Activated CD8-positive, alpha-beta T cell treated with anti-CD3 and anti-CD28 coated beads, Interleukin-2, amount 10 ng/mL, durations not matched to agents 7 days and 5 days (primary cell): ENCODE results near the gene PRX. TPM values are rescaled to one million over a fixed set of nuclear protein-coding genes. Genes with fewer than 3 reads are reported as not detected.

Experiments
- ATAC-seq: fragments of 150-1000 bp; cut with Tn5 transposase; one replicate; pipeline ENCODE4 v1.10.0; 2021; ENCODE audit warnings: moderate library complexity
- CTCF ChIA-PET: fragments of 350-600 bp; sonication (Branson Sonifier 250); formaldehyde crosslinking; loops from one replicate; lab custom pipeline; 2021; ENCODE audit warnings: antibody characterized with exemption; lab: Charles Lee
- POLR2A ChIA-PET: fragments of 350-600 bp; sonication (Branson Sonifier 250); formaldehyde crosslinking; loops from one replicate; lab custom pipeline; 2021; ENCODE audit warnings: antibody characterized with exemption; lab: Charles Lee
- DNase-seq: peaks from one replicate; pipeline ENCODE4 v3.0.0-alpha.2; 2020
- H3K27ac Mint-ChIP-seq: one replicate; pipeline ENCODE4 v1.8.0; 2021; ENCODE audit warnings: mild to moderate bottlenecking, mixed read lengths
- H3K27me3 Mint-ChIP-seq: one replicate; pipeline ENCODE4 v1.8.0; 2021; ENCODE audit warnings: low read depth, mixed read lengths
- H3K36me3 Mint-ChIP-seq: one replicate; pipeline ENCODE4 v1.8.0; 2021; ENCODE audit warnings: low read depth, mixed read lengths
- H3K4me1 Mint-ChIP-seq: one replicate; pipeline ENCODE4 v1.8.0; 2021; ENCODE audit warnings: low read depth, mixed read lengths
- H3K4me3 Mint-ChIP-seq: one replicate; pipeline ENCODE4 v1.8.0; 2021; ENCODE audit warnings: mild to moderate bottlenecking, mixed read lengths
- H3K9me3 Mint-ChIP-seq: one replicate; pipeline ENCODE4 v1.8.0; 2022; ENCODE audit warnings: mixed read lengths; ENCODE audit not compliant: insufficient read depth
- total RNA-seq, 2 experiments: library from RNA; stranded (reverse); gene quantifications; one replicate each; pipeline ENCODE4 v1.2.3, GENCODE V29; 2021

The PRX gene
- total RNA-seq, 2 experiments from 2014 or later, result 0.84 to 1.1 TPM

DNA sequence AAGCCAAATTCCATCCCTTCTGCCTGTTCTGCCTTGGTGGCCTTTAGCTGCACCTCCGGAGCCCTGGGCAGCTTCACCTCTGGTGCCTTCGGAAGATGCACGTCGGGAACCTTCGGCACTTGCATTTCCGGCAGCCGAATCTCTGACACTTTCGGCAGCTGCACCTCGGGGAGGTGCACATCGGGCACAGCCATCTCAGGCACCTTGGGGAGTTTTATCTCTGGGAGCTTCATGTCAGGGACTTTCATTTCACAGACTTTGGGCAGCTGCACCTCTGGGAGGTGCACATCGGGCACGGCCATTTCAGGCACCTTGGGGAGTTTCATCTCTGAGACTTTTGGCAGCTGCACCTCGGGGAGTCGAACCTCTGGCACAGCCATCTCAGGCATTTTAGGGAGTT is 17.2 kb downstream of the PRX start:
- POLR2A ChIA-PET, result interaction anchor here (0.7 kb wide), 2 partner anchors 60 to 835 kb away, joined by 5 to 6 read pairs; no protein-coding TSS in a partner anchor
- no peak for ATAC-seq
- no peak overlapping the region for H3K27ac Mint-ChIP-seq
- H3K4me1 Mint-ChIP-seq, result peaks cover 12% of the 10 kb centered on the region
- no peaks in the 10 kb centered on the region for H3K9me3 Mint-ChIP-seq
- no peak overlapping the region for H3K4me3 Mint-ChIP-seq
- CTCF ChIA-PET, result no interaction called here
- peaks cover 12% of the 10 kb centered on the region for H3K27me3 Mint-ChIP-seq
- H3K36me3 Mint-ChIP-seq, result no peaks in the 10 kb centered on the region
- no peak for DNase-seq

DNA sequence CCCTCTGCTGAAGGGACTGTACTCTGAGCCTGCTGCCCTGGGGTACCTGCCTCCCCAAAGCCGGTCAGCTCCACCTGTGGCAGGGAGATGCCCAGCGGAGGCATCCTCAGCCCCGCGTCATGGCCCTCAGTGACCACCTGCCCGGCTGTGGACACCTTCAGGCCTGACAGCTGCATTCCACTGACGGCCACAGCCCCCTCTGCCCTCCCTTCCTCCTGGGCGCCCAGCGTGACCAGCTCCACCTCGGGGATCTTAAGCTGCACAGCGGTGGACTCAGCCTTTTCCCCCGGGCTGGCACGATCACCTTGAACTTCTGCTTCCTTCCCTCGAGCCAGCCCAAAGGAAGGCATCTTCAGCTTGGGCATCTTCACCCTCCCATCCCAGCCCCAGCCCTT is 18.4 kb downstream of the PRX start:
- H3K4me3 Mint-ChIP-seq, result no peak overlapping the region
- ChIA-PET CTCF (no interaction called here), POLR2A (interaction anchor here (0.9 kb wide), 1 partner anchor 30 kb away, joined by 3 read pairs; no protein-coding TSS in a partner anchor)
- no peaks in the 10 kb centered on the region for H3K36me3 Mint-ChIP-seq
- ATAC-seq (no peak), DNase-seq (no peak)
- peaks cover 12% of the 10 kb centered on the region for H3K4me1 Mint-ChIP-seq
- no peaks in the 10 kb centered on the region for H3K9me3 Mint-ChIP-seq
- peaks cover 8% of the 10 kb centered on the region for H3K27me3 Mint-ChIP-seq
- no peak overlapping the region for H3K27ac Mint-ChIP-seq

DNA sequence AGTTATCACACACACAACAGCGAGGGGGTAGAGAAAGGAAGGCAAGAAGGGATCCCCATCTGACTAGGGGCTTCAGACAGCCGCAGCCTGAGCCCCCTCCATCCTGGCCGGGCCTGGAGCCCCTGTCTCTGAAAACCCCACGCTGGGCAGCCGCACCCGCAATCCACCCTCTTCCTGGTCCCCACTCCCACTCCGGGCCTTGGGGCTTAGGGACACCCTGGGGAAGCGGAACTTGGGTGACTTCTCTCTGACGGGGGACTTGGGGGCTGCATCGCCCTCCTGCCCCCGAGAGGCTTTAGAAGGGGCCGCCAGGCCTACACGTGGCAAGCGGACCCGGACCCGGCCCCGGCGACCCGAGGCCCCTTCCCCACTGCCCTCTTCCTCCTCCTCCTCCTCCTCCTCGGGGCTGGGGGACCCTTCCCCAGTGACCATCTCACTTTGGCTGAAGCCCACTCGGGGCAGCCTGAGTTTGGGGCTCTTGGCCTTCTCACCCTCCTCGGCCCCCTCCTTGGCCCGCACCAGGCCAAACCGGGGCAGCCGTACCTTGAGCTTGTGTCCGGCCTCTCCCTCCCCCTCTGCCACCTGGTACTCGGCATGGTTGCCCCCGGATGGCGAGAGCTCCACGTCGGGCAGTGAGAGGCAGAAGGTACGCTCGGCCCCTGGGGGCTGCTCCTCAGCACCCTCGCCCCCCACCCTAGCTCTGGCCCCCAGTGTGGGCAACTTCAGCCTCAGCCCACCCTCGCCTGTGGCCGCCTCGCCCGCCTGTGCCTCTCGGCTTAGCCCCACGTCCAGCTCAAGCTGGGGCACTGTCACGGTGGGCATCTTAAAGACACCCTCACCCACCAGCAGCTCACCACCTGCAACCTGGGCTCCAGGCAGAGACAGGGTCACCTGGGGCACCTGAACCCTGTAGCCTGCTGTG is 19.0 kb downstream of the PRX start:
- ChIA-PET POLR2A (interaction anchor here (0.9 kb wide), 1 partner anchor 31 kb away, joined by 3 read pairs; no protein-coding TSS in a partner anchor), CTCF (no interaction called here)

DNA sequence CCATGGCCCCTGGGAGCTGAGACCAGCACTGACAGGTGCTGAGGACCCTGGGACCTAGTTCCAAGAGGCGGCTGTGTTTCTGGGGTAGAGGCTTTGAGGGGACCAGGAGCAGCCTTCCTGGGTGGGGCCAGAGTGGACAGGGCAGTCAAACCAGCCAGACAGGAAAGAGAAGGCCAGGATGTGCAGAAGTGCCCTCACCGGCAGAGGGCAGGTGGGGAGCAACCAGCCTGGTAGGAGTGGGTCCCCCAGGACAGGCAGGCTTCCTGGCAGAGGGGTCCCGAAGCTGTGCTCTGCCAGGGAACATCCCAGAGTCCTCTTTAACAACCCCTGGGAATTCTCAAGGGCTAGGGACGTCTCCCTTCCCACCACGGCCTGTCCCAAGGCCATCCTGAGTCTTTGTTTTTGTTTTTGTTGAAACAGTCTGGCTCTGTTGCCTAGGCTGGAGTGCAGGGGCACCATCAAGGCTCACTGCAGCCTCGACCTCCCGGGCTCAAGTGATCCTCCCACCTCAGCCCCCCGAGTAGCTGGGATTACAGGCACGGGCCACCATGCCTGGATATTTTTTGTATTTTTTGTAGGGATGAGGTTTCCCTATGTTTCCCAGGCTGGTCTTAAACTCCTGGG is 20.2 kb downstream of the PRX start:
- Mint-ChIP-seq H3K27ac (no peak overlapping the region), H3K4me1 (no peaks in the 10 kb centered on the region), H3K4me3 (no peak overlapping the region), H3K9me3 (no peaks in the 10 kb centered on the region), H3K27me3 (no peaks in the 10 kb centered on the region), H3K36me3 (no peaks in the 10 kb centered on the region)
- DNase-seq (no peak), ATAC-seq (no peak)
- CTCF ChIA-PET, result no interaction called here
- POLR2A ChIA-PET, result no interaction called here

More for the DNA sequence above, 19.0 kb downstream of the PRX start:
- Mint-ChIP-seq H3K4me1 (peaks cover 9% of the 10 kb centered on the region), H3K4me3 (no peak overlapping the region), H3K9me3 (no peaks in the 10 kb centered on the region), H3K27me3 (peaks cover 3% of the 10 kb centered on the region), H3K36me3 (no peaks in the 10 kb centered on the region), H3K27ac (no peak overlapping the region)
- no peak for ATAC-seq
- no peak for DNase-seq

DNA sequence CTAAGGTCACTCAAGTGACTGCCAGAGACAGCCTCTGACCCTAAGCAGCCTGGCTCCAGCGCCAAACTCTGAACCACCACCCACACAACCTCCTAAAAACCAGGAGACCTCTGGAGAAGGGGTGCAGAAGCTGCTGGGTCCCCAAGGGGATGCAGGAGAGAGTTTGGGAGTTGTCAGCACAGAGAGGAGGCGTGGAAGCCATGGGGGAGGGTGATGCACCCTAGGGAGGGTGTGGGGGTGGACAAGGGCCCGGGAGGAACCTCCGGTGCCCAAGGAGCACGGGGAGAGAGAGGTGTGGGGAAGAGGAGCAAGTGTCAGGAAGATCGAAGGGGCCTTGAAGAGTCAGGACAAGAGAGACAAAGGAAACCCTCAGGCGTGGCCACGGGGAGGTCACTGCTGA is 21.1 kb downstream of the PRX start:
- ATAC-seq (no peak), DNase-seq (no peak)
- no peaks in the 10 kb centered on the region for H3K9me3 Mint-ChIP-seq
- ChIA-PET POLR2A (no interaction called here), CTCF (no interaction called here)
- H3K4me1 Mint-ChIP-seq, result no peaks in the 10 kb centered on the region
- no peak overlapping the region for H3K4me3 Mint-ChIP-seq
- no peaks in the 10 kb centered on the region for H3K27me3 Mint-ChIP-seq
- H3K36me3 Mint-ChIP-seq, result no peaks in the 10 kb centered on the region
- no peak overlapping the region for H3K27ac Mint-ChIP-seq

DNA sequence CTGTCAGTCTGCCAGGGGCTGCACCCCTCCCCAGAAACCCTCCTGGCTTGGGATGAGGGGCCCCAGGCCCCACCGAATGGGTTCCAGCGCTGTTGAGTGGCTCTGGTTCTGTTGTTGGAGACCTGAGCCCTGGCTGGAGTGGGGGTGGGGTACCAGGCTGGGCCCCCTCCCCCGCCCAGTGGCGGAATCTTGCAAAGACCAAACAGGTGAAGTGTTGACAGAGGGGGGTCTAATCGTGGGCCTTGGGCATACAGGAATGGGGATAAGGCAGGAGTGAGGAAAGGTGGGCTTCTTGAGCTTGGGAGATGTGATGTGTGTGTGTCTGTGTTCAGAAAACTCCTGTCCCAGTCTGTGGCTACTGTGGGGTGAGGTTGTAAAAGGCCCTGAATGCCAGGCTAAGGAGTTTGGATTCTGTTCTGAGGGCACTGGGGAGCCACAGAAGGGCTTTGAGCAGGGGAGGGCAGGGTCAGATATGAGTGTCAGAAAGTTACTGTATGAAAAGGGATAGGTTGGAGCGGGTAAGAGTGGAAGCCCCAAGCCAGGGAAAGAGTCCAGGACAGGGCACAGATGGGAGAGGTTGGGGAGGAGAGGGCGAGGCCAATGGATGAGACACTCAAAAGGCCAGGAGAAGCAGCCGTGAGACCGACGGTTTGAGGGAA is 23.0 kb downstream of the PRX start, which contains the start of gene HIPK4:
TSS of gene HIPK4 (minus strand) at position 98 of the 659 bp plus-strand sequence. CDS start 279 bp downstream, outside the sequence.
- peaks cover 2% of the 10 kb centered on the region for H3K27me3 Mint-ChIP-seq
- no peaks in the 10 kb centered on the region for H3K9me3 Mint-ChIP-seq
- H3K36me3 Mint-ChIP-seq, result no peaks in the 10 kb centered on the region
- H3K4me3 Mint-ChIP-seq, result no peak within 1 kb of the TSS
- DNase-seq, result no peak
- no peak for ATAC-seq
- no peak within 1 kb of the TSS for H3K27ac Mint-ChIP-seq
- peaks cover 3% of the 10 kb centered on the region for H3K4me1 Mint-ChIP-seq
- ChIA-PET CTCF (no interaction called here), POLR2A (no interaction called here)

DNA sequence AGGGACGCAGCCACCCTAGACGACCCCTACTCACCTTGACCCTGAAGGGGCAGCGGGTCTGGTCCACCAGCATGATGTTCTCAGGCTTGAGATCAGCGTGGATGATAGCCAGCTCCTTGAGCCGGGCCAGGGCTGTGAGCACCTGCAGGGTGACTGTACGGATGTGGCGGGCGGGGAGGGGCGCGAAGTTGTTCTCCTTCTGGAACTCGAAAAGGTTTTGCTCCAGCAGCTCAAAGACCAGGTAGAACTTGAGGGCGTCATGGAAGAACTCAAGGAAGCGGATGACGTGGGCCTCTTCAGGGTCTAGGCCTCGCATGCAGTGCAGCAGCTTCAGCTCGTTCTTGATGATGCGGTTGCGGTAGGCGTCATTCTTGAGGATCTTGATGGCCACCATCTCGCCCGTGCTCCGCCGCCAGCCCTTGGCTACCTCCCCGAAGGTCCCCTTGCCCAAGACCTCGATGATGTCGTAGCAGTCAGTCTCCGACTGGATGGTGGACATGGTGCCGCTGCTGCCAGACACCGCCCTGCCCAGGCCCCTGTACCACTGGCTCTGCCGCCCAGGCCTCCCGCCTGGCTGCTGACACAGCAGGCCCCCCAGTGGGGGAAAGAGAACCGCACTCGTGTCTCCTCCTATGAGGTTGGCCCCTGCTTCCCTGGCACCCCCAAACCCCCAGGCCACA is 23.6 kb downstream of the PRX start:
- Mint-ChIP-seq H3K27me3 (peaks cover 2% of the 10 kb centered on the region), H3K36me3 (no peaks in the 10 kb centered on the region), H3K4me3 (no peak overlapping the region), H3K27ac (no peak overlapping the region), H3K9me3 (no peaks in the 10 kb centered on the region), H3K4me1 (peaks cover 5% of the 10 kb centered on the region)
- CTCF ChIA-PET, result interaction anchor here (1.0 kb wide), 1 partner anchor 85 kb away, joined by 4 read pairs; no protein-coding TSS in a partner anchor
- DNase-seq, result no peak
- POLR2A ChIA-PET, result no interaction called here
- ATAC-seq, result no peak

DNA sequence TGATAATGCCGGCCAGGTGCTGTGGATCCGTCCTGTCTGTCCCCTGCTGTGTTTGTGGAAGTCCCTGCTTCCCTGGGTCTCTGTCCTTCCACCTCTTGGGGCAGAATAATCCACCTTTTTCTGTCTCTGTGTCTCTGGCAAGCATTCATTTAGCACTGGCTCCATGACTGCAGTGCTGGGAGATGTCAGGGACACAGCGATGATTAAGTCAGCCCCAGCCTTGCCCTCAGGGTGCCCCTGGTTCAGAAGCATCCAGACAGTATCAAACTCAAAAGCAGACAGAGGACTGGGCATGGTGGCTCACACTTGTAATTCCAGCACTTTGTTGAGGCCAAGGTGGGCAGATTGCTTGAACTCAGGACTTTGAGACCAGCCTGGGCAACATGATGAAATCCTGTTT is 24.7 kb downstream of the PRX start:
- H3K36me3 Mint-ChIP-seq, result no peaks in the 10 kb centered on the region
- ATAC-seq, result no peak

DNA sequence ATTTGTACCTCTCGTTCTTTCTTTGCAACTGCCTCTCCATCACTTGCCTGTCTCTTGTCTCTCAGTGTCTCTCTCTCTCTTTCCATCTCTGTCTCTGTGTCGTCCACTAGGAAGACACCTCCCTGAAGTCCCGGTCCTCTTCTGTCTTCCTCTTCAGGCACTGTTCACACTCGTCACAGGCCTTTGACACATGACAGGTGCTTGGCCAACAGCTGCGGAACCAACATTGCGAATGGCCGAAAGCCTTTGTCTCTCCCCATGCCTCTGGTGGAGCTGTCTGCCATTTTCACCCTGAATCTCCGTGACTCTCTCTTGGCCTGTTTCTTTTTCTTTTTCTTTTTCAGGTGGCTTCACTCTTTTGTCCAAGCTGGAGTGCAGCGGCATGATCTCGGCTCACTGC is 26.0 kb downstream of the PRX start:
- ChIA-PET CTCF (no interaction called here), POLR2A (no interaction called here)
- Mint-ChIP-seq H3K36me3 (no peaks in the 10 kb centered on the region), H3K4me1 (peaks cover 5% of the 10 kb centered on the region), H3K27me3 (peaks cover 2% of the 10 kb centered on the region), H3K27ac (no peak overlapping the region), H3K4me3 (no peak overlapping the region), H3K9me3 (no peaks in the 10 kb centered on the region)
- ATAC-seq (no peak), DNase-seq (no peak)

More for the DNA sequence above, 24.7 kb downstream of the PRX start:
- CTCF ChIA-PET, result no interaction called here
- Mint-ChIP-seq H3K27me3 (peaks cover 2% of the 10 kb centered on the region), H3K27ac (no peak overlapping the region), H3K4me3 (no peak overlapping the region), H3K9me3 (no peaks in the 10 kb centered on the region), H3K4me1 (peaks cover 5% of the 10 kb centered on the region)
- no peak for DNase-seq
- POLR2A ChIA-PET, result no interaction called here

DNA sequence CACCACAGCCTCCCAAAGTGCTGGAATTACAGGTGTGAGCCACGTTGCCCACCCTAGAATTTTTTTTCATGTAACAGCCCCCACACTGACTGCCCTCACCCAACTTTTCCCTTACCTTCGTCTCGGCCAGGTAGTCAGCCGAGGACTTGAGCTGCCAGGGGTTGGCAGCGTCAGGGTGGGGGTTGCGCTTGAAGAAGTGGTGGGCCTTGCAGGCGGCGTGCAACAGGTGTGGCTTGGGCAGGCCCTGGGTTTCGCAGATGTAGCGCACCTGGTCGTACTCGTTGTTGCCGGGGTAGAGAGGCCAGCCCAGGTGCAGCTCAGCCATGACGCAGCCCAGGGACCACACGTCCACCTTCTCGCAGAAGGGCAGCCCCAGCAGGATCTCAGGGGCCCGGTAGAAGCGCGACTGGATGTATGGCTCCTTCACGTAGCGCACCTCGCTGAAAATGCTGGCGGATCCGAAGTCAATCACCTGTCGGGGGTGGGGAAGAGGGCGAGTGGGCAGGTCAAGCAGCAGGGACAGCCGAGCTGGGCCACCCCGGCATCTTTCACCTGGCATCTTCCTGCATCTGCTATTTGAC is 29.4 kb downstream of the PRX start:
- no peak overlapping the region for H3K4me3 Mint-ChIP-seq
- DNase-seq (no peak), ATAC-seq (no peak)
- H3K4me1 Mint-ChIP-seq, result peaks cover 5% of the 10 kb centered on the region
- H3K9me3 Mint-ChIP-seq, result no peaks in the 10 kb centered on the region
- peaks cover 2% of the 10 kb centered on the region for H3K27me3 Mint-ChIP-seq
- no peak overlapping the region for H3K27ac Mint-ChIP-seq
- POLR2A ChIA-PET, result no interaction called here
- CTCF ChIA-PET, result no interaction called here
- H3K36me3 Mint-ChIP-seq, result no peaks in the 10 kb centered on the region

DNA sequence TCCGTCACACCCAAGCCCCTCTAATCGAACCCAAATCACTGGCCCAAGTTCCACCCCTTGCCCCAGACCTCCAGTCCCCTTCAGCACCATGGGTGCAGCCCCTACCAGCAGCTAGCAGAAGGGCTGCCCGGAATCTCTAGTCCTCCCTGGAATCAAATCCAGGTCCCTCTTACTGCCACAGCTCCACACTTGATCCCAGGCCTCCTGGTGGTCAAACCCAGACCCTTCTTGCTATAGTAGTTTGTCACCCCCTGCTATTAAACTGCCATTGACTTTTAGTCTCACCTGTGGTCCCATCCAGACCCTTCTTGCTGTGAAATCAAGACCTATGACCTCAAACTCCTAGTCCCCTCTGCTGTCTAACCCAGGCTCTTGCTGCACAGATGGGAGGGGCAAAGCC is 31.9 kb downstream of the PRX start:
- no peaks in the 10 kb centered on the region for H3K36me3 Mint-ChIP-seq
- H3K4me1 Mint-ChIP-seq, result peaks cover 5% of the 10 kb centered on the region
- no peaks in the 10 kb centered on the region for H3K9me3 Mint-ChIP-seq
- ChIA-PET CTCF (no interaction called here), POLR2A (no interaction called here)
- H3K27me3 Mint-ChIP-seq, result peaks cover 2% of the 10 kb centered on the region
- H3K4me3 Mint-ChIP-seq, result no peak overlapping the region
- no peak overlapping the region for H3K27ac Mint-ChIP-seq
- no peak for ATAC-seq
- no peak for DNase-seq
